Trophoblast cell (in vitro differentiated cells and primary cell): ENCODE results near the gene WWC2.
A peak's percentile ranks its signal among the peaks of the same experiment; 100 is the strongest.

ENCODE experiments used
- DNase-seq, 2 donors: peaks; one replicate each; pipeline ENCODE4 v3.0.0-alpha.2; 2016
- H2AFZ ChIP-seq: 2 replicates; pipeline ENCODE4 v1.6.1; 2013; ENCODE audit warnings: low read length, moderate library complexity, mild to moderate bottlenecking; ENCODE audit not compliant: insufficient read depth, poor library complexity
- H2AK5ac ChIP-seq: 2 replicates; pipeline ENCODE4 v1.6.1; 2013; ENCODE audit warnings: mild to moderate bottlenecking, low read length
- H2BK120ac ChIP-seq: 2 replicates; pipeline ENCODE4 v1.6.1; 2013; ENCODE audit warnings: low read length, mild to moderate bottlenecking, moderate library complexity; ENCODE audit not compliant: insufficient read depth, poor library complexity
- H2BK12ac ChIP-seq: 2 replicates; pipeline ENCODE4 v1.6.1; 2013; ENCODE audit warnings: mild to moderate bottlenecking, low read length, moderate library complexity
- H2BK5ac ChIP-seq: 2 replicates; pipeline ENCODE4 v1.6.1; 2013; ENCODE audit warnings: low read length, low read depth, moderate library complexity, mild to moderate bottlenecking; ENCODE audit not compliant: poor library complexity
- H3K14ac ChIP-seq: 2 replicates; pipeline ENCODE4 v1.6.1; 2013; ENCODE audit warnings: mild to moderate bottlenecking, low read length
- H3K18ac ChIP-seq: 2 replicates; pipeline ENCODE4 v1.6.1; 2013; ENCODE audit warnings: mild to moderate bottlenecking, low read length
- H3K23ac ChIP-seq: 2 replicates; pipeline ENCODE4 v1.6.1; 2013; ENCODE audit warnings: low read length
- H3K27ac ChIP-seq: 2 replicates; pipeline ENCODE4 v1.5.1; 2013; ENCODE audit warnings: low read depth, mild to moderate bottlenecking, inconsistent platforms, low read length, moderate library complexity
- H3K27me3 ChIP-seq: 2 replicates; pipeline ENCODE4 v1.6.1; 2013; ENCODE audit warnings: inconsistent platforms, mild to moderate bottlenecking, low read length, moderate library complexity; ENCODE audit not compliant: insufficient read depth
- H3K36me3 ChIP-seq, 2 experiments: 1 replicate in 1 of 2; 2 replicates in 1 of 2; pipeline ENCODE4 v1.6.1; 2013; ENCODE audit warnings: low read length in 2 of 2, mild to moderate bottlenecking in 2 of 2, moderate library complexity in 1 of 2; ENCODE audit not compliant: insufficient read depth in 2 of 2, control insufficient read depth in 1 of 2
- H3K4ac ChIP-seq: 2 replicates; pipeline ENCODE4 v1.6.1; 2013; ENCODE audit warnings: low read depth, mild to moderate bottlenecking, low read length, moderate library complexity
- H3K4me1 ChIP-seq, 2 experiments: 1 replicate in 1 of 2; 2 replicates in 1 of 2; pipeline ENCODE4 v1.6.1; 2013; ENCODE audit warnings: low read length in 2 of 2, mild to moderate bottlenecking in 2 of 2, moderate library complexity in 1 of 2; ENCODE audit not compliant: insufficient read depth in 2 of 2, control insufficient read depth in 1 of 2
- H3K4me2 ChIP-seq: 2 replicates; pipeline ENCODE4 v1.6.1; 2013; ENCODE audit warnings: inconsistent platforms, mild to moderate bottlenecking, low read length, moderate library complexity
- H3K4me3 ChIP-seq: 2 replicates; pipeline ENCODE4 v1.5.1; 2013; ENCODE audit warnings: mild to moderate bottlenecking, low read depth, low read length, inconsistent platforms
- H3K79me1 ChIP-seq: one replicate; pipeline ENCODE4 v1.6.1; 2013; ENCODE audit warnings: low read length
- H3K79me2 ChIP-seq: 2 replicates; pipeline ENCODE4 v1.6.1; 2013; ENCODE audit warnings: low read length, mild to moderate bottlenecking; ENCODE audit not compliant: control insufficient read depth, insufficient read depth, poor library complexity
- H3K9ac ChIP-seq: 2 replicates; pipeline ENCODE4 v1.6.1; 2013; ENCODE audit warnings: mild to moderate bottlenecking, low read length
- H3K9me3 ChIP-seq: 2 replicates; pipeline ENCODE4 v1.6.1; 2013; ENCODE audit warnings: low read depth, mild to moderate bottlenecking, control low read depth, inconsistent platforms, low read length; ENCODE audit not compliant: insufficient read depth
- H4K12ac ChIP-seq: 2 replicates; pipeline ENCODE4 v1.6.1; 2013; ENCODE audit warnings: low read depth, mild to moderate bottlenecking, low read length, moderate library complexity
- H4K8ac ChIP-seq: 2 replicates; pipeline ENCODE4 v1.6.1; 2013; ENCODE audit warnings: low read depth, mild to moderate bottlenecking, low read length, moderate library complexity
- H4K91ac ChIP-seq: one replicate; pipeline ENCODE4 v1.6.1; 2013; ENCODE audit warnings: low read depth, mild to moderate bottlenecking, low read length, moderate library complexity
- WGBS: extraction: QIAGEN DNeasy Blood & Tissue Kit; methylation state at CpG from one replicate; pipeline ENCODE4 v1.1.7; 2013; ENCODE audit warnings: missing lambda C conversion rate; ENCODE audit not compliant: insufficient read length, insufficient coverage; ENCODE audit errors: extremely low coverage; 5-methylcytosine and 5-hydroxymethylcytosine counted together

The WWC2 gene

DNA sequence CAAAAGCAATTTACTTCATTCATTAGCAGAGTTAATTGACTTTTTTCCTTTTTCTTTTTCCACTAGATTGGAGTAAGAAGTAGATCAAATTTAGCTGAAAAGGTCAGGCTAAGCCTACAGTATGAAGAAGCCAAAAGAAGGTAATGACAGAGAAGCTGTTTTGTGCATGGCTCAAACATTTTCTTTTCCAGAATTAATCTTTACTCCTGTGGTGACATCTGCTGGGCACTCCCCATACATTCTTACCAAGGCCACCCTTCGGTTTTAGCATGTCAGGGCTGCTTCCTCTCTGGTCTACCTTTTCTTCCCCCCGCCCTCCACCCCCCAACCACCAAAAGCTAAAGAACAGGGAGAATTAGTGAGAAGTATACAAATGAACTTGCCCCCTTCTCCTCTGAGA, 150.8 kb downstream of the WWC2 start:
- Histone ChIP-seq H2BK120ac (no peak overlapping the region), H3K27ac (no peak overlapping the region), H2AK5ac (no peak overlapping the region), H3K4me1 (no peaks in the 10 kb centered on the region), H3K79me2 (no peaks in the 10 kb centered on the region), H2BK12ac (no peak overlapping the region), H3K36me3 (peaks cover 11 to 23% of the 10 kb centered on the region in 2 experiments), H3K9ac (no peak overlapping the region), H2BK5ac (no peak overlapping the region), H3K4me3 (no peak overlapping the region), H4K91ac (no peak overlapping the region), H4K12ac (no peak overlapping the region), H3K14ac (no peak overlapping the region), H3K23ac (no peak overlapping the region), H3K9me3 (no peaks in the 10 kb centered on the region), H3K18ac (no peak overlapping the region), H2AFZ (no peak overlapping the region), H3K79me1 (no peaks in the 10 kb centered on the region), H3K27me3 (no peaks in the 10 kb centered on the region), H3K4me2 (no peak overlapping the region), H3K4ac (no peak overlapping the region), H4K8ac (no peak overlapping the region)
- WGBS = no CpG with 5 or more reads among the region's 2 CpGs
- DNase-seq = peak in 1 of 2 donors; percentile 33

DNA sequence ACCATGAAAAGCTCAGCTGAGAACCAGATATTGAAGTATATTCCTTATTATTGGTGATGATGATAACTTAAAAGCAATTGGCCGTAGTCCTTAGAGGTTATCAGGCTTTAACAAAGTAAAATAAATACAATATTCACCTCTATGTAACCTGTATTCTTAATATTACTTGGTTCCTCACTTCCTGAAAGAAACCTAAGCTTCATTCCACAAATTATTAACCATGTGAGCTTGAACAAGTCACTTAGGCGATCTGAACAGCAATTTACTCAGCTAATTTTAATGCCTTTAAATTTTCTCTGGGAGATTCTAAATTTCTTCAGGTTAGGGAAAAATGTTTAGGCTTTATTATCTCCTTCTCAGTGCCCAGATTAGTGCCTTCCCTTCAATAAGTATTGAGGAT, 151.8 kb downstream of the WWC2 start:
- Histone ChIP-seq H2BK120ac (no peak overlapping the region), H3K18ac (no peak overlapping the region), H3K9ac (no peak overlapping the region), H2BK12ac (no peak overlapping the region), H3K9me3 (no peaks in the 10 kb centered on the region), H3K27ac (no peak overlapping the region), H3K14ac (no peak overlapping the region), H2AFZ (no peak overlapping the region), H4K12ac (no peak overlapping the region), H4K91ac (no peak overlapping the region), H3K4me2 (no peak overlapping the region), H3K4me1 (no peaks in the 10 kb centered on the region), H2AK5ac (no peak overlapping the region), H3K79me2 (no peaks in the 10 kb centered on the region), H4K8ac (no peak overlapping the region), H3K4ac (no peak overlapping the region), H2BK5ac (no peak overlapping the region), H3K36me3 (peaks cover 8 to 19% of the 10 kb centered on the region in 2 experiments), H3K79me1 (no peaks in the 10 kb centered on the region), H3K23ac (no peak overlapping the region), H3K27me3 (no peaks in the 10 kb centered on the region), H3K4me3 (no peak overlapping the region)
- WGBS = no CpG with 5 or more reads among the region's 2 CpGs
- no peak for DNase-seq

DNA sequence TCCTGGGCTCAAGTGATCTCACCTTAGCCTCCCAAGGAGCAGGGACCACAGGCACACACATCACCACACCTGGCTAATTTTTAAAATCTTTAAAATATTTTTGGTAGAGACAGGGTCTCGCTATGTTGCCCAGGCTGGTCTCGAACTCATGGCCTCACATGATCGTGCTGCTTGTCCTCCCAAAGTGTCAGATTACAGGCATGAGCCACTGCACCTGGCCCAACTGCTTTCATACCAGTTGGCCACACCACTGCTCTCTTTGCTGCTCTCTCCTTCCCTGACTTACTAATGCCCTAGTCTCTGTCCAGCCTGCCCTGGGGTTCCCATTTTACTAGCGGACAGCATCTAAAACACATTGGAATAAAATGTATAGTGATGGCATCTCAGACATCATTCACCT, 153.9 kb downstream of the WWC2 start:
- Histone ChIP-seq H2BK5ac (no peak overlapping the region), H4K8ac (no peak overlapping the region), H3K23ac (no peak overlapping the region), H3K79me1 (no peaks in the 10 kb centered on the region), H3K4ac (no peak overlapping the region), H3K18ac (no peak overlapping the region), H4K91ac (no peak overlapping the region), H3K27me3 (no peaks in the 10 kb centered on the region), H3K14ac (no peak overlapping the region), H2BK12ac (no peak overlapping the region), H3K4me2 (no peak overlapping the region), H2AK5ac (no peak overlapping the region), H3K4me1 (peaks cover 0 to 2% of the 10 kb centered on the region in 2 experiments), H3K27ac (no peak overlapping the region), H3K9me3 (no peaks in the 10 kb centered on the region), H3K9ac (no peak overlapping the region), H3K79me2 (no peaks in the 10 kb centered on the region), H3K4me3 (no peak overlapping the region), H3K36me3 (peaks cover 8 to 22% of the 10 kb centered on the region in 2 experiments), H2BK120ac (no peak overlapping the region), H2AFZ (no peak overlapping the region), H4K12ac (no peak overlapping the region)
- DNase-seq = no peak
- no CpG with 5 or more reads among the region's 4 CpGs for WGBS

DNA sequence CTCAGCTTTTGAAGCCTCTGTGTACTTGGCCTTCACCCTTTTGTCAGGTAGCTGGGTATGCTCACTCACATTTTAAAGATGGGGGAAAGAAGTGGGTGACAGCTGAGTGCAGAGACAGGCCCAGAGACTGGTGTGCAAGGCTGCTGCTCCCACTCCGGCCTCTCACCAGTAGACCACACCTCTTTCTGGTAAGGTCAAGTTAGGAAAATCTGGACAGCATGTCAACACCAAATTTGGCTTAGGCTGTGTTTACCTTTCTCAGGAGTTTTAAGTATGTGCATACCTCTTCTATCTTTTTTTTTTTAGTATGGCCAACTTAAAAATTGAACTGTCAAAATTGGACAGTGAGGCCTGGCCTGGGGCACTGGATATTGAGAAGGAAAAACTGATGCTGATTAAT, 154.4 kb downstream of the WWC2 start:
- Histone ChIP-seq H4K91ac (no peak overlapping the region), H2BK120ac (no peak overlapping the region), H4K12ac (no peak overlapping the region), H3K4me1 (peaks cover 0 to 2% of the 10 kb centered on the region in 2 experiments), H3K23ac (no peak overlapping the region), H3K79me2 (no peaks in the 10 kb centered on the region), H3K9ac (no peak overlapping the region), H2BK12ac (no peak overlapping the region), H3K18ac (no peak overlapping the region), H3K27ac (no peak overlapping the region), H3K27me3 (no peaks in the 10 kb centered on the region), H3K79me1 (no peaks in the 10 kb centered on the region), H3K9me3 (no peaks in the 10 kb centered on the region), H3K4me2 (no peak overlapping the region), H3K4ac (no peak overlapping the region), H3K36me3 (peaks cover 8 to 21% of the 10 kb centered on the region in 2 experiments), H2AK5ac (no peak overlapping the region), H2AFZ (no peak overlapping the region), H2BK5ac (no peak overlapping the region), H3K4me3 (no peak overlapping the region), H4K8ac (no peak overlapping the region), H3K14ac (no peak overlapping the region)
- no CpG with 5 or more reads among the region's 1 CpG for WGBS
- no peak for DNase-seq
